ENCODE results near the gene RSPH3.

DNA sequence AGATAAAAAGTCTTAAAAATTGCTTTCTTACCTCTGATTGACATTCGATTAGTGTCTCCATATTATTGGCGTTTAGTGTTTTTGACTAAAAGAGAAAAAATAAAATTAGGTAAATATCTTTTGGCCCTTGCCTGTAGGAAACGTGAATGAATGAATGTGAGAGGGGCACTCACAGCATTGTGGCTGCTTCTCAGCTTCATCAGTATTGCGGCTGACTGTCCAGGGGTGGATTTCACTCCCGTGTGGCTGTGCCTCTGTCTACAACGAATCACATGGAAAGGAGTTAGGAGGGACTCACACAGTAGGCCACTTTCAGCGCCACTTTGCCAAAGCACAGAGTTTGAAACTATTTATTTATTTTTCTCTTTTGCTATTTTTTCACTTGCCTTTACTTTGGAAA lies 43.9 kb upstream of the RSPH3 start:
- TF ChIP-seq CTCF (IDR thresholded peaks at IDR 0.05 in 4 of 5, conservative IDR thresholded peaks at IDR 0.05 in 1 of 5): no peak
- TF ChIP-seq POLR2A (IDR thresholded peaks at IDR 0.05): no peak

All from gastrocnemius medialis (tissue), 4 donors.